Kidney epithelial cell (primary cell): ENCODE measurements around the gene CARM1. TPM values are rescaled to one million over a fixed set of nuclear protein-coding genes. Genes with fewer than 3 reads are reported as not detected.

Source experiments
- DNase-seq: peaks from one replicate; pipeline ENCODE4 v3.0.0-alpha.2; 2010; ENCODE audit warnings: low read depth
- H3K27me3 ChIP-seq: 2 replicates; pipeline ENCODE4 v1.6.0; 2011; ENCODE audit warnings: low read length; ENCODE audit not compliant: control insufficient read depth, insufficient read depth
- H3K36me3 ChIP-seq: 2 replicates; pipeline ENCODE4 v1.5.1; 2011; ENCODE audit warnings: low read length; ENCODE audit not compliant: control insufficient read depth, insufficient read depth
- H3K4me3 ChIP-seq: 2 replicates; pipeline ENCODE4 v1.5.1; 2011; ENCODE audit warnings: low read depth, mild to moderate bottlenecking, control low read depth, low read length
- CTCF ChIP-seq: IDR thresholded peaks from 2 replicates; pipeline ENCODE4 v1.5.1; 2011; ENCODE audit warnings: mild to moderate bottlenecking, moderate library complexity, low read length, control low read depth, inconsistent platforms; ENCODE audit not compliant: insufficient read depth, poor library complexity, severe bottlenecking
- total RNA-seq: library from RNA; depleted of rRNA; stranded (reverse); fragments of >200 nt; gene quantifications from 2 replicates; pipeline ENCODE4 v1.2.3, GENCODE V29; 2015

CARM1 gene
- total RNA-seq, 1 donor from 2014 or later: 36.2 TPM

DNA sequence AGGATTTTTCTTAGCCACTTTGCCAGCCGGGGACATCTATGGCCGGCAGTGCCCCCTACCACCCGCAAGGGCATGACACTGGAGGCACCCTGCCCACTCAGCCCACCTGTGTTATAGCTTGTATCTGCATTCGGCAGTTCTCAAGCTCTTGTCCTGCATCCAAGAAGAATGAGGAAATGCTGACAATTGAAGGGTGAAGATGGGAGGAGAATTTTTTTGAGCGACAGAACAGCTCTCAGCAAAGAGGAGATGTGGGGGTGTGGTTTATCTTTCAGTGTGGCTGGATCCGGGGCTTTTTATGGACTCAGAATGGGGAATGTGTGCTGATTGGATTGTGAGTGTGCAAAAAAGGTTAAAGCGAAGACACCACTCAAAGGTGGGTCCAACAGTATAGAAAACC lies 28.6 kb upstream of the CARM1 start:
- Histone ChIP-seq H3K27me3 (no peaks in the 10 kb centered on the region), H3K36me3 (no peaks in the 10 kb centered on the region), H3K4me3 (no peak overlapping the region)
- DNase-seq: no peak
- no peak for TF ChIP-seq CTCF

GRCh38 chr19:10846500-10847202 lies 24.7 kb upstream of the CARM1 start:
- no peaks in the 10 kb centered on the region for H3K27me3 ChIP-seq

DNA sequence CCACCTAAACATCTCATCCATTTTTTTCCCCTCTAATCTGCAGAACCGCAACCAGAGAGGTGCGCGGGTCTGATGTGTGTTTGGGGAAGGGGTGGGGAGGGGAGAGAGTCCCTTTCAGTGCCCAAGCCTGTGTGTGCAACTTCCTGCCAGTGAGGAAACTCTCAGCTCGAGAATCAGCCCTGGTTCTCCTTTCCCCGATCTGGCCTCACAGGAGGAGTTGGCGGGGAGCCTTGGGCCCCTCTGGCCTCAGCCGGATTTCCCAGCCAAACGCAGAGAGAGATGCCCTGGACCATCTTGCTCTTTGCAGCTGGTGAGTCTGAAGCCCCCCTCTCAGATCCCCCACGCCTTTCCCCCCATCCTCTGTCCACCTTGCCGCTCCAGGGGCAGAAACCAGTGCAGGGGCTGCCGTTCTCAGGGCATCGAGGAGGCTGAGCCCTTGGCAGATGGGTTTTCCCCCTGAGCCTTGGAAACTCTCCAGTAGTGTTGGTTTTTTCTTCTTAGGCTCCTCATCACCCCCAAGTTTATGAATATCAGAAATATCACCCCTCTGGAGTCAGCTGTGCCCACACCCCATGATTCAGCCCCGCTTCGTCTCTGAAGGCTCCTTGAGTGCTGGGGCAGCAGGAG lies 23.0 kb upstream of the CARM1 start, which contains the start of gene C19orf38:
C19orf38 (plus strand) TSS at position 186 of the 627 bp plus-strand sequence; CDS start at position 280, 94 bp downstream.
- Histone ChIP-seq H3K4me3 (no peak within 1 kb of the TSS), H3K27me3 (no peaks in the 10 kb centered on the region), H3K36me3 (no peaks in the 10 kb centered on the region)
- no peak for DNase-seq
- TF ChIP-seq CTCF: no peak

More at GRCh38 chr19:10846500-10847202, 24.7 kb upstream of the CARM1 start:
- H3K4me3 ChIP-seq: no peak overlapping the region
- TF ChIP-seq CTCF: no peak
- H3K36me3 ChIP-seq: no peaks in the 10 kb centered on the region
- no peak for DNase-seq

- TF ChIP-seq CTCF: no peak
- H3K4me3 ChIP-seq: no peak overlapping the region
- no peaks in the 10 kb centered on the region for H3K36me3 ChIP-seq
- no peaks in the 10 kb centered on the region for H3K27me3 ChIP-seq
- DNase-seq: no peak
Observed at GRCh38 chr19:10850631-10851030, 20.7 kb upstream of the CARM1 start.

GRCh38 chr19:10852098-10852800 lies 19.1 kb upstream of the CARM1 start:
- Histone ChIP-seq H3K4me3 (no peak overlapping the region), H3K36me3 (no peaks in the 10 kb centered on the region), H3K27me3 (no peaks in the 10 kb centered on the region)
- DNase-seq: no peak
- TF ChIP-seq CTCF: no peak
